ENCODE results near the gene ARHGEF12.

ARHGEF12 gene

GRCh38 chr11:120538707-120539106 is 202.5 kb downstream of the ARHGEF12 start:
- no peak for DNase-seq (ENCODE audit: low read depth)
